22Rv1 (cell line): Measurements from ENCODE around the gene RCL1.

ENCODE experiments used
- H3K27ac ChIP-seq: fragments of 450-650 bp; 2 replicates; pipeline ENCODE4 v1.5.1; 2017
- CTCF ChIP-seq: fragments of 450-650 bp; IDR thresholded peaks from 2 replicates; pipeline ENCODE4 v1.5.1; 2017; ENCODE audit warnings: mild to moderate bottlenecking
- ZFX ChIP-seq: fragments of 450-650 bp; IDR thresholded peaks from 2 replicates; pipeline ENCODE4 v1.6.1; 2017; ENCODE audit warnings: antibody characterized with exemption, borderline replicate concordance

Gene RCL1

GRCh38 chr9:4829969-4830368 is 37.2 kb downstream of the RCL1 start:
- TF ChIP-seq ZFX (no peak), CTCF (no peak)
- no peak overlapping the region; the same call in 1 of the 2 replicates for H3K27ac ChIP-seq

- TF ChIP-seq ZFX = no peak
- TF ChIP-seq CTCF = no peak
- H3K27ac ChIP-seq = no peak overlapping the region
These were observed 38.0 kb downstream of the RCL1 start for GRCh38 chr9:4830699-4831098.

- H3K27ac ChIP-seq = no peak overlapping the region
- TF ChIP-seq ZFX (no peak), CTCF (no peak)
These were observed 38.4 kb downstream of the RCL1 start for GRCh38 chr9:4831119-4831518.

GRCh38 chr9:4831944-4832343 is 39.2 kb downstream of the RCL1 start:
- H3K27ac ChIP-seq = no peak overlapping the region
- TF ChIP-seq ZFX = no peak

GRCh38 chr9:4832786-4833579 is 40.2 kb downstream of the RCL1 start:
- no peak overlapping the region for H3K27ac ChIP-seq
- TF ChIP-seq CTCF = no peak
- no peak for TF ChIP-seq ZFX

GRCh38 chr9:4833781-4834560 is 41.2 kb downstream of the RCL1 start:
- TF ChIP-seq ZFX (no peak), CTCF (no peak)
- H3K27ac ChIP-seq = no peak overlapping the region

- no peak overlapping the region for H3K27ac ChIP-seq
- no peak for TF ChIP-seq CTCF
- TF ChIP-seq ZFX = no peak
These were observed 43.9 kb downstream of the RCL1 start for GRCh38 chr9:4836676-4837075.
